Prostate gland (tissue), 2 donors: Measurements from ENCODE around the gene GALNT11.

ENCODE experiments used
- POLR2A ChIP-seq: fragments of 450-650 bp; IDR thresholded peaks from one replicate; pipeline ENCODE4 v1.6.1; 2016; ENCODE audit warnings: antibody characterized with exemption, mild to moderate bottlenecking
- POLR2AphosphoS5 ChIP-seq: sonication (generic); formaldehyde crosslinking; IDR thresholded peaks from one replicate; pipeline ENCODE4 v1.6.1; 2017; ENCODE audit warnings: antibody characterized with exemption
- TF ChIP-seq, protein P1 (sequence below), 4 experiments: fragments of 200-600 bp in 2 of 4; fragments of 450-650 bp in 2 of 4; sonication (generic) in 2 of 4; IDR thresholded peaks; 1 replicate in 3 of 4; 2 replicates in 1 of 4; pipeline ENCODE4 v1.5.1; 2016 to 2019; ENCODE audit warnings: antibody characterized with exemption in 4 of 4, mild to moderate bottlenecking in 2 of 4, moderate library complexity in 2 of 4

DNA sequence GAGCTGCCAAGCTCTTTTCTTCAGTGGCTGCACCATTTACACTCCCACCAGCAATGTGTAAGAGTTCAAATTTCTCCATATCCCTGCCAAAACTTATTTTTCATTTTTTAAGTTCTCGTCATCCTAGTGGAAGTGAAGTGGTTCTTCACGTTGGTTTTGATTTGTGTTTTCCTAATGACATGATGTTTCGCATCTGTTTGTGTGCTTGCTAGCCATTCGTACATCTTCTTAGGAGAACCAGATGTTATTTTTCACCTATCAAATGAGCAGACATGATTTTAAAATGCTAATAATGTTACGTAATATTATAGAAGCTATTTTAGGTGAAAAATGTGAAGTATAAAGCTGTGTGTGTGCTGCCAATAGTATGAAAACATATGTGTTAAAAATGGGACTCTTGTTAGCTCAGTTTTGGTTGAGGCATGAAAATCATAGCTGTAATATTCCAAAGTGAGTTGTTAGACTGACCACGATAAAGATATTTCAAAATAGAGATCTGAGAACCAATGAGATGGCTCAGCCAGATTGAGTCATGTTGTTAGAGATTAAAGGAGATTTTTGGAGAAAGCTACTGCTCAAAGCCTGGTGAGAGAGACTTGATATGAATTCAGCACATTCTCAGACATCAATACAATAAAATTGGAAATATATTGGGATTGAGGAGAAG, 25.9 kb upstream of the GALNT11 start:
- TF ChIP-seq, protein P1, sequence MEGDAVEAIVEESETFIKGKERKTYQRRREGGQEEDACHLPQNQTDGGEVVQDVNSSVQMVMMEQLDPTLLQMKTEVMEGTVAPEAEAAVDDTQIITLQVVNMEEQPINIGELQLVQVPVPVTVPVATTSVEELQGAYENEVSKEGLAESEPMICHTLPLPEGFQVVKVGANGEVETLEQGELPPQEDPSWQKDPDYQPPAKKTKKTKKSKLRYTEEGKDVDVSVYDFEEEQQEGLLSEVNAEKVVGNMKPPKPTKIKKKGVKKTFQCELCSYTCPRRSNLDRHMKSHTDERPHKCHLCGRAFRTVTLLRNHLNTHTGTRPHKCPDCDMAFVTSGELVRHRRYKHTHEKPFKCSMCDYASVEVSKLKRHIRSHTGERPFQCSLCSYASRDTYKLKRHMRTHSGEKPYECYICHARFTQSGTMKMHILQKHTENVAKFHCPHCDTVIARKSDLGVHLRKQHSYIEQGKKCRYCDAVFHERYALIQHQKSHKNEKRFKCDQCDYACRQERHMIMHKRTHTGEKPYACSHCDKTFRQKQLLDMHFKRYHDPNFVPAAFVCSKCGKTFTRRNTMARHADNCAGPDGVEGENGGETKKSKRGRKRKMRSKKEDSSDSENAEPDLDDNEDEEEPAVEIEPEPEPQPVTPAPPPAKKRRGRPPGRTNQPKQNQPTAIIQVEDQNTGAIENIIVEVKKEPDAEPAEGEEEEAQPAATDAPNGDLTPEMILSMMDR (IDR thresholded peaks at IDR 0.05): no peak
- TF ChIP-seq POLR2A (no peak), POLR2AphosphoS5 (no peak)
